ENCODE data around the gene FNIP1.
"Not testable (repeated sequence)": the region's sequence is repeated elsewhere in the genome, so short reads cannot be mapped to it uniquely, and the experiment has no call there.

The FNIP1 gene

DNA sequence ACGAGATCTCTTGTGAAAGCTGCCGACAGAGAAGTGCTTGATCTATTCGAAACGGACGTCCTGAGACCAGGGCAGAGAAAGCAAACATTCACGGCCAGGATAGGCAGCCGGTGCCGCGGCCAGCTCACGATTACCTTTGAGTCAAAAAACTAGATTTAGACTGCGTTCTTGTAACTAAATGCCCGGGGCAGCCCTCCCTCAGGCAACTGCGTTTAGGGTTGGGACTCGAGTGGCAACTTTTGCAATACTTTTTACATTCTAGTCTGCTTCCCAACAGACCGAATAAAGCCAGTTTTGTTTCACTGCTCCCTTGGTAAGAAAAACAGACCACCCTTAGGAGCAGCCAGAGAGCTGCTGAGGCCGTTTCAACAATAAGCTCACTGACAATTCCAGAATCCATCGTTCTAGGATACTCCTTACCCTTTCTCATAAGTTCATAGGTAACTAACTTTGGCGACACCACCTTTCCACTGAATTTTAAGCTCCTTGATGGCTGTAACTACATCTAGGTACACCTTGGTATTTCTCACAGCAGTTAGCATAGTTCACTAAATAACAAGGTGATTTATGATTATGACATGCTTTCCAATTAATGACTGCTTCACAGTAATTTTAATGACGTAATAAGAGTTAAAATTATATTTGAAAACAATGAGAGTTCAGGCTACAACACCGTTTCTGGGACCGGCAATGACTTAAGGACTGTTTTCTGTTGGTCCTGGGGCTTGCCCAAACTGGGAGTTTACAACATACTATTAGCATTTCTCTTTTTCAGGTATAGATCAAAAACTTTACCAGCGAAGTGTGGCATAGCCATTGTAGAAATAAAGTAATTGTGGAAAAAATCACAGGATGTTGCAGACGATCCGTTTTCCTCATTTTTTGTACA, 160.9 kb downstream of the FNIP1 start:
- DNase-seq, result peak; percentile 21

DNA sequence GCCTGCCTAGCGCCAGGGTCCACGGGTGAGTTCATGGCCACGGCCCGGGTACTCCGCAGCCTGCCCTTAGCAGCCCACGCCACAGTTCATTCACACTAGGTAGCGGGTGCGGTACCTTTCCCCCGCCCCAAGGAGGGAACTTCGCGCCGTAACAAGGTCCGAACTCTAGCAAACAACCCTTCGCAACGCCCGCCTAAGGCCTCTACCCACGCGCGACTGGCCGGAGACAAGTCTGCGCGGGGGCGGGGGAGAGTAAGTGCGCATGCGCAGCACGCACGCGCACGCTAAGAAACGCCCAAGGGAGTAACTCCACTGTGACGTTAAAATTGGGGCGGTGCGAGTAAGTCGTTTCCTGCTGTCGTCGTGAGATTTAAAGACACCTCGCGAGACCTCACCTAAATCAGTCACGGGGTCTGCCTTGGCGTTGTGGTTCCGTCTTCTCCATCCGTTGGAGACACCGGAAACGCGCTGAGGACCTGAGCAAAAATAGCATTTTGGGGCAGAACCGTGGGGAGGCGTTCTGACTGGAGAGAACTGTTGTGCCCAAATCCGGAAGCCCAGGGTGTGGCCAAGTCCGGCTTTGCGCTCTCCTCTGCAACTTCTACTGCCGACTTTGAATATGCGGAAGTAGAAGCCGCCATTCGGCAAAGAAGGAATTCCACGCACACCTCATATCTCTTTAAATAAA, 161.7 kb downstream of the FNIP1 start, which contains the start of gene RAPGEF6:
RAPGEF6 (minus strand) TSS at position 234 of the 688 bp plus-strand sequence; CDS start at position 35, 199 bp downstream.
- DNase-seq, result peak; percentile 100

DNA sequence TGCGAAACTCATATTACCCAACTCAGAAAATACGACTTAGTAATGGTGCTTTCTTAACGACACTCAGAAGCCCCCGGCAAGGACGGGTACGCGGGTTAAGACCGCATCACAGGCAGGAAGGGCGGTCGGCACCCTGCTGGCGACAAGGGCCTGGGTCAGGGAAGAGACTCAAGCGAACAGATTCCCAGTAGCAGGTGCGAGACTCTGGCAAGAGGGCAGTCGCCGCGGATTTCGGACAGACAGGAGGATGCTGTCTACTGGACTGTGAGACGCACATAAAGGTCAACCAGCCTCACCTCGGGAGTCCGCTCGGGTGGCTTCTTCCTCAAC, 162.2 kb downstream of the FNIP1 start:
- DNase-seq, result peak; percentile 59

DNA sequence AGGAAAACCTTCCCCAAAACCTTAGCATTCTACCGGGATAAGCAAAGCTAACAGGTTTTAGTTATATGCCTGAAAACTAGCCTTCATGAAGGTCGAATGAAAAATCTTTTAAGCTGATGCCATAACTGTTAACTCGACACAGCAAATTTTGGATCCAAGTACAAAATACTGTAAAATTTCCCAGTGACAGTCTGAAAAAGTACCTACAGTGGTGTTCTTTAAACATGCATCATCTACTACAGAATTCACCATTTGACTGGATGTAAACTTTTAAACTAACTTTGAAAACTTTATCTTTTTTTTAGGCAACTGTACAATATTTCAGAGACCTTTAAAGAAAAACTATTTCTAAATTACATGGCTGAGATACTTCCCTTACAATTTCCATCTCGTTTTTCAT, 162.6 kb downstream of the FNIP1 start:
- no peak for DNase-seq

DNA sequence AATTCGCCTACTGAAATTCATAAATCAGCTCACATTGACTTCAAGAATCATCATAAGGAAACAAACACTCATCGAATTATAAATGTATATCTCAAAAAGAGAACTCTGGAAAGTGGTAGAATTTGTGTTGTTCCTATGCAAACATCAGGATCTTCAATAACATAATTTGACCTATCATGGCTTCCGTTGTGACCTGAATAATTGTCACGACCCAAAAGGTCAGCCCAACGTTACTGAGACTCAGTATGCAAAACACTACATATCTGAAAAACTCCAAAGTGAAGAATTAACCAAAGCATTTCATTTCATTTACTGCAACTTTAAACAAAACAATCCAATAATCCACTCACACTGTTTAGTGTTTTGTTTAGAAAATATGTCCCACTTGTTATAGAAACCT, 163.0 kb downstream of the FNIP1 start:
- no peak for DNase-seq

DNA sequence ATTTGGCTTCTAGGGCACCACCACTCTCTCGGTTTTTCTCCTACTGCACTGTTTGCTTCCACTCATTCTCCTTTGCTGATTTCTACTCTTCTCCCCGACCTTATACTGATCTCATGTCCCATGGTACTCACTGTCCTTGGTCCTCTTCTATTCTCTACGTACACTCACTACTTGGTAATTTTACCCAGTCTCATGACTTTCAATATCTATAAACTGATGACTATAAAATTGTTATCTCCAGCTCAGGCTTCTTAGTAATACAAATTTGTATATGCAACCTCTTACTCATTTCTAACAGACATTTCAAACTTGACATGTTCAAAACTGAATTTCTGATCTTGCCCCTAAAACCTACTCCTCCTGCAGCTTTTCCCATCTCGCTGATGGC, 165.9 kb downstream of the FNIP1 start:
- DNase-seq, result no peak

DNA sequence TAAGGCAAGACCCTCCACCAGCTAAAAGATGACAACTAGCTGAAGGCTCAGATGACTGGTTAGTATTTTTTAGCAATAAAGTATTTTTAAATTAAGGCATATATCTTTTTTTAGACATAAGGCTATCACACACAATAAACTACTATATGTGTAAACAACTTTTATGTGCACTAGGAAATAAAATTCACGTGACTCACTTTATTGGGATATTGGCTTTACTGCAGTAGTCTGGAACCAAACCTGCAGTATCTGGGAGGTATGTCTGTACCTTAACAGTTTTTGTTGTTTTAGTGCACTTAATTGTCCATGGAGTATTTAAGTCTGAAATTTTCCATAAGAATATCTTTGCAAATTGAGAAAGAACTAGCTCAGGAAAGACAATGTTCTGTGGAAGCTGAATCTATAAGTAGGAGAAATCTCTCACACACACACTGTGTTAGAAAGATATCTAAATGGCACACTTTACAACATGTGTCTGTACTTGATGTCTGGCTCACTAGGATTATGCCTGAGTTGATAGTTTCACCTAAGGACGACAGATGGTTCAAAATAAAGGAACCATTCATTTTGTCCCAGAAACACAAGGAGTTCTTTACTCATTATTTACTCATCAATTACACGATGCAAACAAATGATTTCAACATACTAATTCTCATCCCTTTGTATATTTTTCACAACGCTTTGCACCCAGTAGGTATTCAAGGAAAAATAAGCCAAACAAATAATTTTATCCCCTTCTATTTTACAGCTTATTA, 166.4 kb downstream of the FNIP1 start:
- DNase-seq, result no peak

DNA sequence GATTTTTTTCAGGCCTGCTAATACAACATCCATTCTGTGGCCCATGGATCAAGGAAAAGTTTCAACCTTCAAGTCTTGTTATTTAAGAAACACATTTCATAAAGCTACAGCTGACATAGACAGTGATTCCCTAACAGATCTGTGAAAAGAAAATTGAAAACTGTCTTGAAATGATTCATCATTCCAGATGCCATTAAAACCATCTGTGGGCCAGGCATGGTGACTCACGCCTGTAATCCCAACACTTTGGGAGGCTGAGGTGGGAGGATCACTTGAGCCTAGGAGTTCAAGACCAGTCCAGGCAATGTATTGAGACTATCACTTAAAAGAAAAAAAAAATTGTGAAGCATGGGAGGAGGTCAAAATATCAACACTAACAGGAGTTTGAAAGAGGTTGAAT, 167.8 kb downstream of the FNIP1 start:
- DNase-seq, result peak; percentile 23

DNA sequence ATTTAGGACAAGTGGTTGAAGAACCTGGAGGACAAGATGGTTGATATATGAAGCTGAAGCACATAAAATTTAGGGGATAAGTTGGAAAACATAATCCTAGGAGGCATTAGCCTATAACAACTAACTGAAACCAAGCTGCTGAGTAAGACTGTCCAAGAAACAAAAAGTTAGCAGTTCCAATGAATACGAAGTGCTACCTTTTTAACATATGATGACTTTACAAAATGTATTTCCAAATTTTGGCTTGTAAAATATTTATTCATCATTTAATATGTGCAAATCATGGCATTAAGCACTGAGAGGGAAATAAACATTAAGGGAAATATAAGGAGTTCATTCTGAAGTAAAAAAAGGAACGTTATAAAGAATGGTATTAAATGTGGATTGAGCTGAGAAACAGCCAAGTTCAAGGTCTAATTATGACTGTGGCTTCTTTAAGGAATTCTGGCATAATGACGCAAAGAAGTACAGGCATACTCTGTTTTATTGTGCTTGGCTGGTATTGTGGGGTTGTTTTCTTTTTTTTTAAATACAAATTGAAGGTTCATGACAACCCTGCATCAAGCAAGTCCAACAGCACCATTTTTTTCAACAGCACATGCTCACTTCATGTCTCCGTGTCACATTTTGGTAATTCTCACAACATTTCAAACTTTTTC, 169.5 kb downstream of the FNIP1 start:
- DNase-seq, result no peak

DNA sequence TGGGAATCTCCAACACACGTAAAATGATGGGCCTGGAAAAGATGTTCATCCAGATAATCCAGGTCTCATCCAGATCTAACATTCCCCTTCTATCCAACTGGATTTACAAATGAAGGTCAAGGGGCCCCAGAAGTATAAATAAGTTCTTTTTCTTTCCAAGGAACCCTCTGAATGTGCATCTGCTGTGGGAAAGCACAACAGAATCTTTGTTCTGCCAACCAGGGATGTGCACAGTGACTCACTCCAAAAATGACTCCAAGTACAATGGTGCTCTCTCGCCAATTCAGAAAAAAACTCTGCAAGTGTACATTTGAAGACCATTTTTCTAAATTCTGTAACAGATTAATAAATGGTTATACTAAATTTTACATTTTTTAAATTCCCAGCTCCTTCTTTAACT, 174.2 kb downstream of the FNIP1 start:
- no peak for DNase-seq

DNA sequence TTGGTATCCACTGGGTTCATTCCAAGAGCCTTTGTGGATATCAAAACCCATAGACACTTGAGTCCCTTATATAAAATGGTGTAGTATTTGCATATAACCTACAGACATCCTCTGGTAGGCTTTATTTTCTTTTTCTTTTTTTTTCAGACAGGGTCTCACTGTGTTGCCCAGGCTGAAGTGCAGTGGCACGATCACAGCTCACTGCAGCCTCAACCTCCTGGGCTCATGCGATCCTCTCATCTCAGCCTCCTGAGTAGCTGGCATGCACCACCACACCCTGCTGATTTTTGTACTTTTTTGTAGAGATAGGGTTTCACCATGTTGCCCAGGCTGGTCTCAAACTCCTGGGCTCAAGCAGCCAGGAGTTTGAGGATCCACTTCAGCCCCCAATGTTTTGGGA, 175.7 kb downstream of the FNIP1 start:
- DNase-seq, result not testable (repeated sequence)

DNA sequence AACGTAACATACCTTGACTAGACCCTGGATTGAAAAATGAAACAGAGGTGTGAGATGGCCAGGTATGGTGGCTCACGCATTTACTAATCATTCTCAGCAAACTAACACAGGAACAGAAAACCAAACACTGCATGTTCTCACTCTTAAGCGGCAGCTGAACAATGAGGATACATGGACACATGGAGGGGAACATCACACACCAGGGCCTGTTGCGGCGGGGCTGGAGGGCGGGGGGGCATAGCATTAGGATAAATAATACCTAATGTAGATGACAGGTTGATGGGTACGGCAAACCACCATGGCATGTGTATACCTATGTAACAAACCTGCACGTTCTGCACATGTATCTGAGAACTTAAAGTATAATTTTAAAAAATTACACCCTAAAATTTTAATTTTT, 177.7 kb downstream of the FNIP1 start:
- no peak for DNase-seq

DNA sequence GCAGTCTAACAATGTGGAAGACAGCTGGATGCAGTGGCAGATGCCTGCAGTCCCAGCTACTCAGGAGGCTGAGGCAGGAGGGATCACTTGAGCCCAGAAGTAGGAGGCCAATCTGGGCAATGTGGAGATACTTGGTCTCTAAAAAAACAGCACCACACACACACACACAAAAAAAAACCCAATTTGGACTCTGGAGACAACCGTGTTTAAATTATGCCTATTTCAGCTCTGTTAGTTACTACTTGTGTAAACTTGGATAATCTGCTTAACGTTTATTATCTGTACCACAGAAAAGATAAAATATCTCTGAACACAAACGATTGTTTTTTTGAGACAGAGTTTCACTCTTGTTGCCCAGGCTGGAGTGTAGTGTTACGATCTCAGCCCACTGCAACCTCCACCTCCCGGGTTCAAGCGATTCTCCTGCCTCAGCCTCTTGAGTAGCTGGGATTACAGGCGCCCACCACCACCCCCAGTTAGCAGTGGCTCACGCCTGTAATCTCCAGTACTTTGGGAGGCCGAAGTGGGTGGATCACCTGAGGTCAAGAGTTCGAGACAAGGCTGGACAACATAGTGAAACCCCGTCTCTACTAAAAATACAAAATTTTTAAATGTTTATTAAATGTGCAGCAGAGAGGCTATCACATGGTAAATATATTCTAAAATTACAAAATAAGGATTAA, 179.5 kb downstream of the FNIP1 start:
- no peak for DNase-seq

DNA sequence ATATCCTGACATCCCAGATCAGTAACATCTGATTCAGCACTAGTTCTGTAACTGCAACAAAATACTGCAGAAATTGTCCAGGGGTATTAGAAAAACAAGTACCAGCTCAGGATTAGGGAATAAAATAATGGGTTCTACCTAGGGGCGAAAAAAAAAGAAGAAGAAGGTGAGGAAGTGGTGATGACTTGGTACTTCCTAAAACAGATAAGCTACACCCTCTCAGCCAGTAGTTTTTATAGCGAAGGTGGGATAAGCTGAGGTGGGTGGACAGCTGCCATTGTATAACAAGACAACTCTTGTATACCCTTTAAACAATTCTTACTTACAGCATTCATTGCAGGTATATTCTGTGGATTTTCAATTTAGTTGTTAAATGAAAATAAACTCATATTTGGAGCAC, 180.9 kb downstream of the FNIP1 start:
- no peak for DNase-seq

DNA sequence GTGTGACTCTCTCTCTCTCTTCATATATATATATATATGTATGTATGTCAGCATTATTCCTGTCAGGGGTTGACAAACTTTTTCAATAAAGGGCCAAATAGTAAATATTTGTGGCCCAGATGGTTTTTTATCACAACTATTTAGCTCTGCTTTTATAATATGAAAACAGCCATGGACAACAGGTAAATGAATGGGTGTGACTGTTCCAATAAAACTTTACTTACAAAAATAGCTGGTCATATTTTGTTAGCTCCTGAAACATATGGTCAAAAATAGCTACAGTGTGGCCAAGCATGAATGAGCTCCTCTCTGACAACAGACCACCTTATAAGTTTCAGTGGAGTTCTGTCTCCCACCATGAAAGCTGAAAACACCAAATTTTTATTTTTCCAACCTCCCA, 183.4 kb downstream of the FNIP1 start:
- no peak for DNase-seq

DNA sequence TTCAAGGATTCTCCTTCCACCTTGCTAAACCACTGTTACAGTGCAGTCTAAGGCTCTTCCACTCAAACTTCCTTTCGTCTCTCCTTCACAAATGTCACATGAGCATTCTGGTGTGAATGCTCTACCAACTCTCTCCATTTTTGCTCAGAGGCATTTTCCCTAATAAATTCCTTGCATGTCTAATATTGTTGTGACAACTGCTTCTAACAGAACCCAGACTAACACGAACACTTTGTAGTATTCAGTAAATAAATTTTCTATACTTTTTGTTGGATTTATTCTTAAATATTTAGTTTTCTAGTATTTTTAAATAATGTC, 185.8 kb downstream of the FNIP1 start:
- DNase-seq, result no peak

DNA sequence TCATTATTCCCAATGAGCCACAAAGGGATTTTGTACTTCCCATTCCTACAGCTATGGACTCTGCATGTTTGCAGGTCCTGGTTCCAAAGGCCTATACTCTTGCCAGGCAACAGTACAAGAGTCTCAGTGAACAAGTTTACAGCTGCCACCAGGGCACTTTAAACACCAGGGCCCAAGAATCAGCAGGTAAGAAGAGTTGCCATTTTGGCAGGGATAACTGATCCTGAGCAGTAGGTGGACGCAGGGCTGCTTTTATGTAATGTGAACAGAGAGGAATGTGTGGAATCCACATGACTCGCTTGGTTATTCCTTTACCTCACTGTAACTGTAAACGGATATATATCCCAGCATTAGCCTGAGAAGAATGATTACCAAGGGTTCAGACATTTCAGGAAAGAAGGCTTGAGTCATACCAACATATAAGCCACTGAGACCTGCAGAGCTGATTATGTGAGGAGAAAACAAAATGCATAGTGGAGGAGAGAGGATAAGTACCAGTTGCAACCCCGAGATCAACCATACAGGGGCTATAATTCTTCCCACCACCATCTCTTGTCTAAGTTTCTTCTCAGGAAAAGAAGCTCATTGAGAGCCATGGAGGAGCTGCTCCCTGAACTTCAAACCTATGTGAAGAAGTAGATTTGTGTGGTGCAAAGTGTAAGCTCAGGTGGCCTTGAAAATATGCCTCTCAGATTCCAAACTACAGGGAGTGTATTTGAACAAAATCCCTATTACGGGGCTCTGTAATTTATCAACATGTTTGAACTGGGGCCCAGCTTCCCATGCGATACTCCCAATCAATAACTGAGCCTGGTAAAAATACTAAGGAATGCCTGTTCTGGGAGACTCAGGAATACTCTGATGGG, 186.4 kb downstream of the FNIP1 start:
- no peak for DNase-seq

DNA sequence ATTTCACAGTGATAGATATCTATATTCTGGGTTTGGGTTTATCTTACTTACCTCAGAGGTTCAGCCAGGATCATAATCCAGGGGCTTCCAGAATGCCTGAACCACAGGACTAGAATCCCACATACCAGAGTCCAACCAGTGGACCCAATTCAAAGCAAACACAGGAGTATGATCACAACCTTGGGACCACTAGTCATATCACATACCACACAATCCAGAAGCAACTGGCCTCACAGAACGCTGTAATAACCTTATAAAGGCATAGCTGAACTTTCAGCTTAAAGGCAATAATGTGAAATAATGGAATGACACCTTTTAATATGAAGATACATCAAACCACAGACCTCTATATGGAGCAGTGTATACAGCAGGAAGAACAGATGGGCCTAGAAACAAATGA, 187.0 kb downstream of the FNIP1 start:
- no peak for DNase-seq

DNA sequence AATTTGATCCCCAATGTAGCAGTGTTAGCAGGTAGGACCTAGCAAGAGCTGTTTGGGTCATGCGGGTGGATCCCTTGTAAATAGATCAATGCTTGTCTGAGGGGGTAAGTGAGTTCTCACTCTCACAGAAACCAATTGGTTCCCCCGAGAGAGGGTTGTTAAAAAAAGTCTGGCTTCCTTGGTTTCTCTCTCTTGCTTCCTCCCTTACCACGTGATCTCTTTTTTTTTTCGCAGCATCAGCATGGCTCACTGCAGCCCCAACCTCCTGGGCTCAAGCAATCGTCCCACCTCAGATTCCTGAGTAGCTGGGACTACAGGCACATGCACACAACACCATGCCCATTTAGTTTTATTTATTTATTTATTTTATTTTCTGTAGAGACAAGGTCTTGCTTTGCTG, 188.2 kb downstream of the FNIP1 start:
- no peak for DNase-seq

DNA sequence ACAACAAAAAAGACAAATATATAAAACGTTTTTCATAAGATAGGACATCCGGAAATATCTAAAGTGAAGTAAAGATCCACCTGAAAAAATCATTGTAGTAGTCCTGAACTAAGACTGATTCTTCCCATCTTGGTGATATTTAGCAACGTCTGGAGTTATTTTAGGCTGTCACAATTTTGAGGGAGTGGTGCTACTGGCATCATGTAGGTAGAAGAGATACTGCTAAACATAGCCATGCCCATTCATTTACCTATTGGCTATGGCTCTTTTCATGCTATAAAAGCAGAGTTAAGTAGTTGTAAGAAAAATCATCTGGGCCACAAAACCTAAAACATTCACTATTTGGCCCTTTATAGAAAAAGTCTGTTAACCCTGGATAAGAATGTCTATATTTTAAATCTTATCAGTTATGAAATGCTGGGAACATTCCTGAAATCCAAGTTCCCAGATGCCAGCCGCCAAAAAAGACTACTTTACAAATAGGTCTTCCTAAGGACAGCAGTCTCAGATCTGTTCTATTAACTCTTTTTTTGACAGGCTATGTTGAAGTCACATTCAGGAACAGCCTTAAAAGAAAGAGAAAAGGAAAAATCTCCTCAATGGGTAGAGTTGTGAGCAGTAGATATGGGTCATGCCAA, 188.8 kb downstream of the FNIP1 start:
- no peak for DNase-seq

DNA sequence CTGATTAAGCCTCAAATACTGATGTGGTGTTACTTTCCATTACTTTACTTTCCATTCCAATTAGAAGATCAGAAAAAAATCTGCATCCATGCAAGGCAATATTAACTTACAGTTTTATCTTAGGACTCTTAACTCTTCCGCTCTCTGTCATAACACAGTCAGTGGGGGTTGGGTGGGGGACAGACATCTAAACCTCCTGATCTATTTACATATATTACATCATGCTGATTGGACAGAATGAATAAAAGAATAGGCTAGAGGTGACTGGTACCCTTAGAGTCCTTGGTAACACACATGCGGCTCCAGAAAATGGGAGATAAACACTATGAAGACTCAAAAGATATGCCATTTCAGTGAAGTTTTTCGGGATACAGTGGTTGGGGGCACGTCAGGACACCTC, 189.4 kb downstream of the FNIP1 start:
- no peak for DNase-seq

Measured in MV-4-11 (cell line).